ENCODE data around the gene PARD3B. TPM values are rescaled to one million over a fixed set of nuclear protein-coding genes. Genes with fewer than 3 reads are reported as not detected.

Gene PARD3B
- polyA plus RNA-seq, 5 donors = 13.6 to 22.9 (median 19.4) TPM

DNA sequence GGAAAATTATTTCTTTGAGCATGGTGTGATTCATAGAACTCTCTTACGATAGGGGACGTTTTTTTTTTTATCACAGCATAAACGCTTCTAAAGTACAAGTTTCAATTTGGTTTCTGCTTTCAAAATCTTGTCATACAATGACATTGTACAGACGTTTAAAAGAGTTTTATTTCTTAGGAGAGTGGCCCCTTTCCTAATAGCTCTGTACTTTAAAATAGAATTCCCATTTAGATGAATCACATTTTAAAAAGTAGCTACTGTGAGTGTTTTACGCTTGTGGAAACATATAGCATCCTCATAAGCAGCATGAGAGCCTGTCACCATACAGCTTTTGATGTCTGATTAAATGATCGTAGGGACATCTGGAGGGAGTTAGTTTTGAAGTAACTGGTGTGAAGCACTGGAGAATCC lies 510.9 kb downstream of the PARD3B start:
- DNase-seq = no peak

DNA sequence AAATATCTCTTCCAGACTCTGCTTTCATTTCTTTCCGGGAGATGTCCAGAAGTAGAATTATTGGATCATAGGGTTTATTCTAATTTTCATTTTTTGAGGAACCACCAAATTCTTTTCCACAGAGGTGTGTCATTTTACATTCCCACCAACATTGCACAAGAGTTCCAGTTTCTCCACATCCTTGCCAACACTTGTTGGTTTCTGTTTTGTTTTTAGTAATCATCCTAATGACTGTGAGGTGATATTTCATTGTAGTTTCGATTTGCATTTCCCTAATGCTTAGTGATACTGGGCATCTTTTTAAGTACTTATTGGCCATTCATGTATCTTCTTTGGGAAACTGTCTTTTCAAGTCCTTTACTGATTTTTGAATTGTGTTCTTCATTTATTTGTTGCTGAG lies 513.1 kb downstream of the PARD3B start:
- DNase-seq = no peak

DNA sequence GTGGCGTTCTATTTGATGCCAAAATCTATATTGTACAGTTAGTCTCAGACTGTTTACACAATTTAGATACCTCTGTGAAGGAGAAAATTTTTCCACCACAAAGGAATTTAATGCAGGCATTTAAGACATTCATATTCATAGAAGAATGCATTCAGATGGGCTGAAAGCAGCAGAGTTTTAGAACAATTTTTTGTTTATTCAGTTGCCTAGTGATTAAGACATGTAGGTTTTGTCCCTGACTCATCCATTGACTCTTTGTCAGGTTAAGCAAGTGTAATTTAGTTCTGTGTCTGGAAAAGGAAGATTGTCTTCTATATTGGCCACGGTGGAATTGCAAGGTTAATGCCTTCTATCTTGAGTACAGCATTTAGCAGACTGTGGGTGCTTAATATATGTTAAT lies 515.0 kb downstream of the PARD3B start:
- DNase-seq = no peak

DNA sequence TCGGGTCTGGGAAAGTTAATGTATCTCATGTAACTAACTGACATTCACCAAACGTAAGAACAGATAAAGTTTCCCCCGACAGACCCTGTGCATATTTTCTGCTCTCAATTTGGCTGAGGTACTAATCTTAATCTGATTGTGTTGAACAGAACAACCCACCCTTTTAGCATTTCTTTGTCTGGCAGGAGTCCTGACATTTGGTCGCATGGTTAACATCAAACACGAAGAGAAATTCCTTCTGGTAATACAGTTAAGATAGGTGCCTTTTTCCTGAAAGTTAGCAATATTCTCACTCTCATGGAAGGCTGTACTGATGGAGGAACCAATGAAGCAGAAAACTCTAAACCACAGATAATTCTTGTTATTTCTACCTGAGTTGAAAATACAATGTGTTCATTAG lies 520.8 kb downstream of the PARD3B start:
- DNase-seq = no peak

DNA sequence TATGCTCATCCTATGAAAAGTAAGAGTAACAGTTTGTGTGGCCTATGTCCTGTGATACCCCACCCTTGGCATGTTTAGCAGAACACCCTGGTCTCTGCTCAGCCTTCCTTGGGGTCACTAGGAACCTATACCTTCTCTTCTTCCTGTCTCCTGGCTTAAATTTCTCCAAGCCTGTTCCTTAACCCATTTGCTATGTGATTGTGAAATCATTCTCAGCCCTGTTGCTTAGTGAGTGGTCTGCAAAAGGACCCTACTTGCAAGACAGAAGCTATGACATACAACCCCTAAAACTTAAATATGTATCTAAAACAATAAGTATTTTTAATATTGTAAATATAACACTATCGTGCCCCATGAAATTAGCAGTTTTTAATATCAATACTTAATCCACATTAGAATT lies 524.7 kb downstream of the PARD3B start:
- DNase-seq = no peak

DNA sequence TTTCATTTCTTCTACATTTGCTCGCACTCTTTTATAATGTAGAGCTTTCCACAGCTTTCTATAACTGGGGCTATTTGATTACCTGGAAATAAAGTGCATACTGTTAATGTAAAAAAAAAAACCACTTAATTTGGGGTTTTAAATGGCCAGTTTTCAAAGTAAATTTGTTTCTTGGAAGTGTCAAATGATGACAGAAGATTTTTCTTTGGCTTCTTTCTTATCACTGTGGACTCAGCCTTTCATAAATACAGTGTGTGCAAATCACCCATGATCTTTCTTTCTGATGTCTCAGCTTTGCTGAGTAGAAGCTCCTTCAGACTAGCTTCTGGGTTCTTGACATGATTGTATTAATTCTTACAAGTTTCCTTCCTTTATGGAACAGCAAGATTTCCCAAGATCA lies 525.6 kb downstream of the PARD3B start:
- DNase-seq = no peak

DNA sequence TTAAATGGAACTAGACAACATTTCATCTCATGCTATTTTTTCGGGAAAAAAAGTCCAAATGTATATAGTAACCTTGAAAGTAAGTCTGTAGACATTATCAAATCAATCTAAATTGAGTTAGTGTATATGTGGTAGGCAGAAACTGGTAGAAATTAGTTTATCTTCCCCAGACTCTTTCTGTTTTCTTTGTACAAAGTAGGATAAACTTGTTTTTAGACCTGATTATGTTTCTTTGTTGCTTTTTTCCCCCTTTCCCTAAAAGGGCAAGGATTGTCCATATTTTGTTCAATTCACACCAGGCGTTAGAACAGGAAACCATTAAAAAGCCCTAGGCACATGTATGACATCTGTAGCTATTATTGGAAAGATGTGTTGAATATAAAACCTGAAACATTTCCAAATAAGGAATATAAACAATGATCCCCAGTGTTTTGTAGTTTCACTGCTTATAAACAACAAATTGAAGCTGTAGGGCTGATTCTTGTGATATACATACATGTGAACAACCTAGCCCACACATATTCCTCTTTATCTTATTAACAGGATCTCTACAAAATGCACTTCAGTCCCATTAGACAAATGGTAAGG lies 528.3 kb downstream of the PARD3B start:
- no peak for DNase-seq

DNA sequence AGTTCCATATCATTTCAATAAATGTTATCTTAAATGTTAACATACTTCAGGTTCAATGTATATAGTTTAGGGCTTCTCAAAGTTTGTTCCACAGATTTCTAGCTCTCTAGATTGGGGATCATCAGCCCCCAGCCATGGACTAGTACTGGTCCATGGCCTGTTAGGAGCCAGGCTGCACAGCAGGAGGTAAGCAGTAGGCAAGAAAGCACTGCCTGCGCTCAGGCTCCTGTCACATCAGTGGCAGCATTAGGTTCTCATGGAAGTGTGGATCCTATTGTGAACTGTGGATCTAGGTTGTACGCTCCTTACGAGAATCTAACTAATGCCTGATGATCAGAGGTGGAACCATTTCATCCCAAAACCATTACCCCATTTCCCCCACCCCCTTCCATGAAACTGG lies 531.1 kb downstream of the PARD3B start:
- DNase-seq = no peak

DNA sequence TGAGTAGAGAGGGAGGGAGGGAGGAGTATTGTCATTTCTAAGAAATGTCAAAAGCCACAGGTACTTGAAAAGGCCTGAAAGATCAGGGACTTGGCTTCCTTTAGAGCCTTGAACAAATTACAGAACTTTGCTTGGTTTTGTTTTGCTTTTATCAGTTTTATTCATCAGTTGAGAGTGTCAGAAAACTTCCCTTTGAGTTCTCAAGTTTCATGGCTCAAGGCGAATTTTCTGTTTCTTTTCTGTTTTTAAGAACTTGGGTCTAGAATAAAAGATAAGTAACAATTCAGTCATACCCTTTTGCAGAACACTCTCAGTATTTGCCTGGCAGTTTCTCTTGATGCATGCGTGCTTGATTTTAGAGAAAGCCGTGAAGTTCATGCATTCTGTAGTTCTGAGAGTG lies 531.9 kb downstream of the PARD3B start:
- no peak for DNase-seq

DNA sequence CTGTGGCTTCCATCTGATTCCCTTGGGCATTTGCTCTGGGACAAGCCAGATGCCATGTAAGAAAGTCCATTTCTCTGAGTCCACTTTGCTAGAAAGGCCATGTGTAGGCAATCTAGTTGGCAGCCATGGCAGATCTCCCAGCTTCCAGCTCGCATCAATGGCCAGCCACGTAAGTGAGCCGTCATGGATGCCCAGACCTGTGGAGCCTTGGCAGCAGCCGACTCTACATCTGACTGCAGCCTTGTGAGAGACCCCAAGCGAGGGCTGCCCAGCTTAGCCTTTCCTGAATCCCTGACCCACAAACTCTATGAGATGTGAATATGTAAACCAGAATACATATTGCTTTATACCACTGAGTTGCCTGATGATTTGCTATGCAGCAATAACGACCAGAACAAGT lies 533.5 kb downstream of the PARD3B start:
- no peak for DNase-seq

DNA sequence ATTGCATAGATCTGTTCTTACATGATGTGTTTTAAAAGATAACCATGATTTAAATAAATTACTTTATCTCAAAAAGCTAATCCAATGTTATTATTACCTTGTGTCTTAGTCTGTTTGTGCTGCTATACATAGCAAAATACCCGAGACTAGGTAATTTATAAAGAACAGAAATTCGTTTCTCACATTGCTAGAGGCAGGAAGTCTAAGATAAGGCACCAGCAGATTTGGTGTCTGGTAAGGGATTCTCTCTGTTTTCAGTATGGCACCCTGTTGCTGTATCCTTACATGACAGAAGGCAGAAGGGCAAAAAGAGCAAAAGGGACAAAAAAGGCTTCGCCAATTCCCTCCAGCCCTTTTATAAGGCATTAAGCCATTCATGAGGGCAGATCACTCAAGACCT lies 533.9 kb downstream of the PARD3B start:
- no peak for DNase-seq

DNA sequence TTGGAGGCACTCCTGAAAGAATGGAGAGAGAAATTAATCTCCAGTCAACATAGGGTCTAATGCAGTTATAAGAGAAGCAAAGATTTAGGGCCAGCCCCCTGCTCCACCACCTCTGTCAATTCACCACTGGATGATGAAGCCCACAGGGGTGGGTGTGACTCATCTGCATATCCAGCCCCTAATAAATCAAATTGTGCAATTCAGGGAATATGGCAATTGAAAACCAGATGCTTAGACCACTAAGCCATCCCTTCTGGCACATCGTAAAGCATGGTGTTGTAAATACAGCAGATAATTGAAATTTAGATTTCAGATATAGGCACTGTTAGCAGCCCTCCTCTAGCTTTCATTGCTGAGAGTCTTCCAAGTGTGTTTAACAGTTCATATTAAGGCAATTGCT lies 541.4 kb downstream of the PARD3B start:
- no peak for DNase-seq

DNA sequence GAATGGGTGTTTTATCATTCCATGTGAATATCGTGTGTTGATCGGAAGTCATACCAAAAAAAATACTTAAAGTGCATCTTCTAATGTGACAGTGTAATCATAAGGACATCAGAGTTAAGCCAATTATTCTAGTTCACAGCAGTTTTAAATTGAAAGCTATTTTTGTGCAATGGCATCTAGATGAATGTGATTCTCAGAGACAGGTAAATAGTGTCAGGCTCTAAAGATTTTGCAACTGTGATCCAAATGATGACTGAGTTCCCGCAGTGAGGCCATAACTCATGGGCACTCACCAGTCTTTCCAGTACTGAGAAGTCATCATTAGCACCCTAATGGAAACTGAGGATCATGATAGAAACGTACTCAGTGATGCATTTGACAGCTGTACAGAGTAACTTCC lies 542.6 kb downstream of the PARD3B start:
- DNase-seq = no peak

DNA sequence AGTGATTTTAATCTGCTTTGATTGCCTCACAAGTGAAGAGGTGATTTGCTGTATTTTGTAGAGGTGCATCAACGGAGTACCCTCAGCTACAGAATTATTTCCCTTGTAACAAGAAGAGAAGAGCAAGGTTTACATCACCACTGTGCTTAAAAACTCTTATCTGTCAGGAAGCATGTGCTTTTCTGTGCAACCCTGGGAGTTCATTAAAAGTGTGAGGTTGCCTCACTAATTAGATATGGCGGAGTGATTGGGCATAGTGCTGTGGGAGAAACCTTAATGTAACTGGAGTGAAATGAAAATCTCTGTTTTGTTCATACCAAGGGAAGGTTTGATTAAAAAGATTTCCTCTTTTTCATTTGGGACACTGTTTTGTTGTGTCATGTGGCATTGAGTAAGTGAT lies 544.7 kb downstream of the PARD3B start:
- no peak for DNase-seq

DNA sequence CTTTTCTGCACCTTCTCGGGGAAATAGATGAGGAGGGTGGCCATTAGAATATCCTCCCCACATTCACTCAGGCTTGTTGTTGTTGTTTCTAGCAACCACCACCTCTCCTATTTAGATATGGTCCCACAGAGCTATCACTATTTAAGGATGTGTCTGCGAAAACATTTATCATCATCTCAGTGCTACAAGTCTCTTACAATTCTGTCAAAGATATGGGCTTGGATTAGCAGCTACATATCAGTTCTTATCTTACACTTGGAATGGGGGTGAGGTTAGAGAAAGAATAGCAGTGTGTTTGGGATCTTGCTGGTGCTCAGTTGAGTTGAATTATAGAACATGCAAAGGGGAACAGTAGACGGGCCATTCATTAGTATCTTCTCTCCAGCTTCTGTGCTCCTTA lies 546.1 kb downstream of the PARD3B start:
- DNase-seq = no peak

DNA sequence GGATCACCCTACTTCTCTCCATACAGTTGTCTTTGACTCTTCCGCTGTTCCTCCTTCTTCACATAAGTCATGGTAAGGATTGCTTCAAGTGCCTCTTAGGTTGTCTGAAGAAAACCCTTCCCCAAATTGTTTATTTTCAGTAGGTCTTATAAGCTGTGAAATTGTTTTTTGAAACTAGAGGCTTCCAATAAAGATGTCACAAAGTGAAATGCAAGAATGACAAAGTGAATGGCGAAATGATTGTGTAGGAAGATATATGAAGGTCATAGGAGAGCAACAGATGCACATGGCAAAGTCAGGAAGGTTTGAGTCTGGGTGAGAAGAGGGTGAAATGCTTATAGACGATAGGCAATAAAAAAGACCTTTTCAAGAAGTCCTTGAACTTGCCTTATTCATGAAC lies 548.8 kb downstream of the PARD3B start:
- DNase-seq = no peak

DNA sequence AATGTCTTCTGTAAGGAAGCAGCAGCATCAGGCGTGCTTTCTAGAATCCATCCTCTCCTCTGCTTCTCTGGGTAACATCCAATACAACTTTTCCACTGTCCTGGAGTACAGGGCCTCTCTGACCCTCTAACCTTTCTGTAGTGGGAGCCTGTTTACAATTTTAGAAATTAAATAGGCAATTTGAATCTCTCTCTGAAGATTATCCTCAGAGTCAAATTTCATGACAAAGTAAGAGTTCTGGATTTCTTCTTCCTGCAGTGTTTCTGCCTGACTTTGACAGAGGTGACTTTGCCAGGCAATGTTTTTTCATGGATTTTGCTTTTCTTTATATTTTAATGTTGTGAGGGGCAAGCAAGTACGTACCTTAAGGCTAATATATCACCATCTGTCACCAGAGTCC lies 558.4 kb downstream of the PARD3B start:
- no peak for DNase-seq

DNA sequence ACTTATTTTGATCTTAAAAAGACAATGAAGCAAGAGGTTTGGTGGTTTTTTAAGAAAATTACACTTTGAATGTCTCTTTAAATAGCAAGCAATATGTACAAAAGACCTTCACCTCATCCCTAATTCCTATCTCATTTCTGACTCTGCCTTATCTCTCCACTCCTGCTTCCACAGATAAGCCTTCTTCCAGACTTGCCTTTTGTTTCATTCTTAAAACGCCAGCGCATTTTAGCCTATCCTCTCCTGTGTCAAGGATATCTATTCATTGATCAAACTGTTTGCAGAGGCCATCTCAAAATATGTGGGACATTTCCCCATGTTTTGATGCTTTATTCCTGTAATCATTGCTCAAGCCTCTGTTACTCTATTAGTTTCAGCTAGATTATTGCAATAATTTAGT lies 562.5 kb downstream of the PARD3B start:
- DNase-seq = no peak

DNA sequence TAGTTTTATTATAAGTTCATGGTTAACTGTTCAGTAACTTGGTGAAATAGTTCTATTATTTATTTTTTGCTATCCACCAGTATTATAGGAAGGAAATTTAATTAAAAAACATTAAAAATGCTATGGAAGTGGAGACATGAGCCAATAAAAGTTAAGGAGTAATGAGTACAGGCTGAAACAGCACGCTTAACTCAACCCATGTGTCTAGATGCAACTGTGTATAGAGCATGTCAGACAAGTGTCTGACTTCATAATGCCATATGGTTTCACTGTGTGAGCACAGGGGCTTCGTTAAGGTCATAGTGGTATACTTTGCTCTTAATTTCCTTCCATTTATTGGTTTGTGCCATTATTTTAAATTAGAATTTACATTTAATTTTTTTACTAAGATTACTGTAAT lies 570.2 kb downstream of the PARD3B start:
- no peak for DNase-seq

DNA sequence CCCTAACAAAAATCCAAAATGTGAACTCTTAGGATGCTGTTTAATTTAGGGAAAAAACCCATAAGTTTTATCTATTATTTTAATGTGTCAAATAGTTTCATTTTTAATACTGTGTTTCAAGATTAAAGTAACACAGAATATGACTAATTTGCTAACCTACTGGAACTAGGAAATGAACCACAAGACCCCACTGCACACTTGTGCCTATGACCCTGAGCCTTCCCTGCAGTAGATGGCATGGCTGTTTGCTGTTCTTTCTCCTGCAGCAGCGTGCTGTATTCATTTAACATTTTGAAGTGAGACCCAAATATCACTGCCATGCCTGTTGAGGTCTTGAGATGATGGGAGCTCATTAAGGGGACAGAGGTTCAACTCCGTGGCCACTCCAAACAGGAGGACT lies 571.9 kb downstream of the PARD3B start:
- no peak for DNase-seq

DNA sequence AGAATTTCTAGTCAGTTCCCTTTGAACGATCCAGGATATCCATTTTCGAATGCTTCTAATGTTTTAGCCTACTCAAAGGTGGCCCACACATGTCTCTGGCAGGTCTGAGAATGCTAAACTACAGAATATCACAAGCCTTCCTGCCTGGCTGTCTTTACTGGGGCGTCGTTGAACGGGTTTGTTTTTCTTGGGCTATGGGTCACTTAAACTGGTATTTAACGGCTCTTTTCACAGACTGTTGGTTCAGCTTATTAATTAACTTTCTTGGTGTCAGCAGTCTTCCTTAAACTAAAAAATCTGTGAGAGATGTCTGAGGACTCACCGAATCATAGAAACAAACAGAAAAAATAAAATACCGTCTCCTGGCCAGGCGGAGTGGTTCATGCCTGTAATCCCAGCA lies 573.9 kb downstream of the PARD3B start:
- DNase-seq = no peak

DNA sequence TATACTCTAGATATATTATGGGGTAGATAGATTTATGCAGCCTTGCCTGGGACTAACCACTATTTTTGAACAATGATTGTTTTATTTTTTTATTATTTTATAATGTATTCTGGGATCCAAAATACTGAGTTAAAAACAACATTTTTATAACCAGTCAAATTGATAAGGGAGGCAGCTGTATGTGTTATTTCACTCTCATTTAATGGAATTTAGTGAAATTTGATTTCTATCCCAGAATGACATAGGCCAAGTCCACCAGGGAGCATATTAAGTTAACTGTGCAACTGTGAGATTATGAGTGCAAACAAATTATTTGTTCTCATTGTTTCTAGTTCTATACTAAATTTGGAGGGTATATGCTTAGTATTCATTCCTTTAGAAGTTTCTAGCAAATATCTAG lies 583.5 kb downstream of the PARD3B start:
- DNase-seq = no peak

DNA sequence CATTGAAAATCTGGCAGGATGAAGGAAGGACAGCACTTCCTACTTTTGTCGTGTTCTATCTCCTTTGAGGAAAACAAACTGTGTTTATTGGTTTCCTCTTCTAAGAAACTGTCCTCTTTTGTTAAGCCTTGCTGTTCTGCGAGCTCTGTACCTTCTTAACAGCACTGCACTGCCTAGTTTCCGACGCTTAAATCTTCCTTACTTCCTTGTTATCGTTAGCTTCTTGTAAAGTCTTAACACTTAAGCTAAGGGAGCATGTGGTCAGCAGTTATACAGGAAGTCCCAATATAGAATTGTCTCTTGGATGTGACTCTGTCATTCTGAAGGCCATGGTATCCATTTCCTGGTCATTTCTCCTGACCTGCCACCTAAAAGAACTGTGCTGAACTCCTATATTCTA lies 584.3 kb downstream of the PARD3B start:
- DNase-seq = no peak

DNA sequence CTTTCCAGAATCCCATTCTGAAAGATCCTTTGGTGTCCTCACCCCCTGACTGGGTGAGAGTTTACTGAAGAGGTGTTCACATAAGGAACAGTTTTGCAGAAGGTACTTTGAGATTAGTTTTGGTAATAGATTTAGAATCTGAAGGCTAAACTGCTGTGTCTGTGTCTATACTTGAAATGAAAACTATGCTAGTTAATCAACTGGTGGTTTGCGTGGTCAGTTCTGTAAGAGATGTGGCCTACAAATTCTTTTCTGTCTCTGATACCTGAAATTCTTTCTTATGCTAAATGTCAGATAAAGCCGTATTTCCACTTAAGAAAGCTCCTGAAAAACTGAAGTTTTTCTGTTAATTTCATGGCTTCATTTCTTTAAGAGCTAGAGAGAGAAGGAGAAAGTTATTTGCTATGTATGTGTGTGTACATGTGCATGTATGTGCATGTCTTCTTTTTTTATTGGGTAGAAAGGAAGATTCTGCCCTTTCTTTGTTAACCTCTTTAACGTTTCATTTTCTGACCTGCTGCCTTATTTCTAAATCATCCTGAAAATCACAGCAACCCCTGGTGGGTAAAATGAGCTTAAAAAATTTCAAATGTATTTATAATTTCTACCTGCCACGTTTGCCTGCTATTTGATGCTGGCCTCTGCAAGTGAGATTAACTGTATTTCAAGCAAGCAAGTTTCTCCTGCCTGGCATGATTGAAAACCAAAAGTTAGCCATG lies 585.0 kb downstream of the PARD3B start:
- no peak for DNase-seq

All from right lung (tissue), 5 donors.